Measurements from ENCODE around the gene SLC13A4.

SLC13A4 gene

GRCh38 chr7:135716677-135717238 is 11.2 kb downstream of the SLC13A4 start (continued):
- no peak for TF ChIP-seq ZNF16 (tag by site-specific recombination; IDR thresholded peaks at IDR 0.05; ENCODE audit: low read depth)
- no peak for TF ChIP-seq ZNF549 (tag by site-specific recombination; IDR thresholded peaks at IDR 0.05)
- TF ChIP-seq ZNF513 (tag by site-specific recombination; IDR thresholded peaks at IDR 0.05) = no peak; the same call in none of the 2 replicates
- TF ChIP-seq ZNF747 (tag by site-specific recombination; IDR thresholded peaks at IDR 0.05) = no peak
- no peak for TF ChIP-seq ZFP3 (tag by site-specific recombination; IDR thresholded peaks at IDR 0.05; ENCODE audit: low read depth)
- TF ChIP-seq ZNF488 (tag by site-specific recombination; IDR thresholded peaks at IDR 0.05) = peak; percentile 90
- TF ChIP-seq PBX3 (CRISPR knock-in tag; IDR thresholded peaks at IDR 0.05) = no peak
- TF ChIP-seq SCRT1 (tag by site-specific recombination; IDR thresholded peaks at IDR 0.05; ENCODE audit: borderline replicate concordance) = peak; percentile 67; the same call in 1 of the 2 replicates
- no peak for TF ChIP-seq ZNF510 (tag by site-specific recombination; IDR thresholded peaks at IDR 0.05; ENCODE audit: insufficient replicate concordance)
- peak; percentile 86 for TF ChIP-seq IKZF3 (tag by site-specific recombination; IDR thresholded peaks at IDR 0.05)
- peak; percentile 58; the same call in 1 of the 2 replicates for TF ChIP-seq ZNF10 (tag by site-specific recombination; IDR thresholded peaks at IDR 0.05)
- no peak for TF ChIP-seq ZNF830 (tag by site-specific recombination; IDR thresholded peaks at IDR 0.05; ENCODE audit: low read depth)
- no peak for TF ChIP-seq ZSCAN16 (tag by site-specific recombination; IDR thresholded peaks at IDR 0.05)
- peak; percentile 81; the same call in 1 of the 2 replicates for TF ChIP-seq ZNF362 (tag by site-specific recombination; IDR thresholded peaks at IDR 0.05)
- TF ChIP-seq ZNF404 (tag by site-specific recombination; IDR thresholded peaks at IDR 0.05) = no peak
- no peak for TF ChIP-seq ZNF280C (tag by site-specific recombination; IDR thresholded peaks at IDR 0.05)
- TF ChIP-seq PRDM1 (tag by site-specific recombination; IDR thresholded peaks at IDR 0.05) = no peak
- TF ChIP-seq WT1 (tag by site-specific recombination; IDR thresholded peaks at IDR 0.05) = peak; percentile 69
- TF ChIP-seq ZNF777 (tag by site-specific recombination; IDR thresholded peaks at IDR 0.05; ENCODE audit: borderline replicate concordance) = no peak
- no peak for TF ChIP-seq ZNF248 (tag by site-specific recombination; IDR thresholded peaks at IDR 0.05)
- TF ChIP-seq HIC1 (tag by site-specific recombination; IDR thresholded peaks at IDR 0.05) = 0 out of 2 replicates have a peak, but pooled peaks have one; percentile 23
- peak; percentile 49 for TF ChIP-seq KLF9 (tag by site-specific recombination; IDR thresholded peaks at IDR 0.05; ENCODE audit: low read depth)
- no peak for TF ChIP-seq KLF17 (tag by site-specific recombination; IDR thresholded peaks at IDR 0.05)
- no peak for TF ChIP-seq ZNF274 (IDR thresholded peaks at IDR 0.05; ENCODE audit: low read length)
- TF ChIP-seq ZNF274 (tag by site-specific recombination; IDR thresholded peaks at IDR 0.05; ENCODE audit: borderline replicate concordance) = no peak
- peak; percentile 91 for TF ChIP-seq ZNF623 (tag by site-specific recombination; IDR thresholded peaks at IDR 0.05)
- peak; percentile 98 for TF ChIP-seq ZSCAN23 (tag by site-specific recombination; IDR thresholded peaks at IDR 0.05)
